Measurements from ENCODE around the gene GEMIN4.

The GEMIN4 gene

DNA sequence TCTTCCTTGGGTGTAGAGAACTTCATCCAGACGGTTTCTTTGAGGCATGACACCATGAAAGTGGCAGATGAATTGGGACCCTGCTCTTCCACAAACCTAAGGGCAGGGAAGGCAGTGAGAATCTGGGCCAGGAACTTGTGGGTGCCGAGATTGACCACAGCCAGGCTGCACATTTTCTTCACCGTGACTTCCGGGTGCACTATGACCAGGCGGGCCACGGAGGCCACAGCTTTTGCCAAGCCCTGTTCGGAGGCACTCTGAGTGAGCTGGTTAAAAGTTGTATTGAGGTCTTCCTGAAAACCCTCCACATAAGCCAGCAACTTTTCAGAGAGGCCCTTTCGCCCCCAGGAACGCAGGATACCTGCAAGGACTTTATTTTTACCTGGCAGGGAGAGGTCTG is 5.9 kb downstream of the GEMIN4 start:
- DNase-seq (ENCODE audit: insufficient read length, low spot score) (no peak), FAIRE-seq (no peak)
- no peak for TF ChIP-seq CTCF (IDR thresholded peaks at IDR 0.05; ENCODE audit: insufficient read depth, missing control alignments)

GRCh38 chr17:745406-745805 is 6.7 kb downstream of the GEMIN4 start:
- no peak for TF ChIP-seq CTCF (IDR thresholded peaks at IDR 0.05; ENCODE audit: insufficient read depth, missing control alignments)
- FAIRE-seq: no peak
- DNase-seq (ENCODE audit: insufficient read length, low spot score): no peak

GRCh38 chr17:744937-745336 is 7.1 kb downstream of the GEMIN4 start:
- no peak for FAIRE-seq
- TF ChIP-seq CTCF (IDR thresholded peaks at IDR 0.05; ENCODE audit: insufficient read depth, missing control alignments): no peak
- DNase-seq (ENCODE audit: insufficient read length, low spot score): no peak

DNA sequence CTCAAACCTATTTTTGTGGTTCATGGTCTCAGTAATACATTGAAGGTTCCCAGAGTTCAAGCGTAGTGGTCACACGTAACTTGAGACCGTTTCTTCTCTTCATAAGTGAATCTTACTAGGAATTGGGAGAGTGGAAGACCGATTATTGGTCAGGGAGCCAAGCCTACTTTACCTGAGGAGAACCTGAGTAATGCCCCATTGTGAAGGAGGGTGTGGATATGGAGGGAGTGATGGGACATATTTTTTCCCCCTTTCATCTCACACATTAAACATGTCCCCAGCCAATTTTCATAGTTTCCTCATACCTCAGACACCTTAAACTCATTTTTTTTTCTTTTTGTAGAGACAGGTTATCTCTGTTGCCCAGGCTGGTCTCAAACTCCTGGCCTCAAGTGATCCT is 8.9 kb downstream of the GEMIN4 start:
- no peak for FAIRE-seq
- no peak for TF ChIP-seq CTCF (IDR thresholded peaks at IDR 0.05; ENCODE audit: insufficient read depth, missing control alignments)
- no peak for DNase-seq (ENCODE audit: insufficient read length, low spot score)

- DNase-seq (ENCODE audit: insufficient read length, low spot score) (no peak), FAIRE-seq (no peak)
- no peak for TF ChIP-seq CTCF (IDR thresholded peaks at IDR 0.05; ENCODE audit: insufficient read depth, missing control alignments)
Observed at GRCh38 chr17:742147-742793, 9.8 kb downstream of the GEMIN4 start.

- no peak for TF ChIP-seq CTCF (IDR thresholded peaks at IDR 0.05; ENCODE audit: insufficient read depth, missing control alignments)
- DNase-seq (ENCODE audit: insufficient read length, low spot score) (no peak), FAIRE-seq (no peak)
Observed at GRCh38 chr17:740240-741017, 11.6 kb downstream of the GEMIN4 start.

- FAIRE-seq: no peak
- no peak for DNase-seq (ENCODE audit: insufficient read length, low spot score)
- TF ChIP-seq CTCF (IDR thresholded peaks at IDR 0.05; ENCODE audit: insufficient read depth, missing control alignments): no peak
Observed at GRCh38 chr17:737561-738113, 14.4 kb downstream of the GEMIN4 start.

Measured in D721Med (cell line).